ENCODE results near the gene FAM20A. TPM values are rescaled to one million over a fixed set of nuclear protein-coding genes. Genes with fewer than 3 reads are reported as not detected.

Gene FAM20A
- total and polyA plus RNA-seq, 9 of the 15 experiments (the other 6 are each of a cell fraction or from before 2014, with no cell fraction given), result 0.07 TPM; not detected in 8

DNA sequence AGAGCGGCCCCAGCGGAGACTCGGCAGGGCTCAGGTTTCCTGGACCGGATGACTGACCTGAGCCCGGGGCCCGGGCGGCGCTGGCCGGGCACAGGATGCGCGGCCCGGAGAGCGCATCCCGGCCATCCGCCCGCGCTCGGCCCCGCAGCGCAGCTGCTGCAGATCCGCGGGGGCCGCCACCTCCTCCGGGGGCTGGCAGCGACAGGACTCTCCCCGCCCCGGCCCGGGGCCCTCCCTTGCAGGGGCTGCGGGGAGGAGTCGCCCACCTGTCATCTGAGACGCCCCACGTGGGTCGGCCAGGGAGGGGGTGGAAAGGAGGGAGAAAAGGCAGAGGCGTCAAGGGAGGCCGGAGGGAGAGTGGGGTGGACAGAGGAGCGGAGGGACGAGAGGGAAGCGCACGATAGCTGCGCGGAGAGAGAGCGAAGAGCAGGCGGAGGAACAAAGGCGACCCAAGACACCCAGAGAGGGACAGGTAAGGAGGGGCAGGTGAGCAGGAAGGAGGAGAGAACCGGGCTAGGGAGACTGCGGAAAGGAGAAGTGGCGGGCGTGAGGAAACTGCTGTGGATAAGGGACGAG, 89.4 kb downstream of the FAM20A start (continued):
- 0 out of 2 replicates have a peak, but pooled peaks have one; percentile 17 for TF ChIP-seq ZNF143 (CRISPR knock-in tag; IDR thresholded peaks at IDR 0.05)
- TF ChIP-seq LARP7 (IDR thresholded peaks at IDR 0.05), result peak; percentile 98
- TF ChIP-seq, protein P1, sequence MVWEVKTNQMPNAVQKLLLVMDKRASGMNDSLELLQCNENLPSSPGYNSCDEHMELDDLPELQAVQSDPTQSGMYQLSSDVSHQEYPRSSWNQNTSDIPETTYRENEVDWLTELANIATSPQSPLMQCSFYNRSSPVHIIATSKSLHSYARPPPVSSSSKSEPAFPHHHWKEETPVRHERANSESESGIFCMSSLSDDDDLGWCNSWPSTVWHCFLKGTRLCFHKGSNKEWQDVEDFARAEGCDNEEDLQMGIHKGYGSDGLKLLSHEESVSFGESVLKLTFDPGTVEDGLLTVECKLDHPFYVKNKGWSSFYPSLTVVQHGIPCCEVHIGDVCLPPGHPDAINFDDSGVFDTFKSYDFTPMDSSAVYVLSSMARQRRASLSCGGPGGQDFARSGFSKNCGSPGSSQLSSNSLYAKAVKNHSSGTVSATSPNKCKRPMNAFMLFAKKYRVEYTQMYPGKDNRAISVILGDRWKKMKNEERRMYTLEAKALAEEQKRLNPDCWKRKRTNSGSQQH (CRISPR knock-in tag; IDR thresholded peaks at IDR 0.05), result peak; percentile 88
- TF ChIP-seq L3MBTL2 (IDR thresholded peaks at IDR 0.05), result peak; percentile 90
- TF ChIP-seq, protein P2, sequence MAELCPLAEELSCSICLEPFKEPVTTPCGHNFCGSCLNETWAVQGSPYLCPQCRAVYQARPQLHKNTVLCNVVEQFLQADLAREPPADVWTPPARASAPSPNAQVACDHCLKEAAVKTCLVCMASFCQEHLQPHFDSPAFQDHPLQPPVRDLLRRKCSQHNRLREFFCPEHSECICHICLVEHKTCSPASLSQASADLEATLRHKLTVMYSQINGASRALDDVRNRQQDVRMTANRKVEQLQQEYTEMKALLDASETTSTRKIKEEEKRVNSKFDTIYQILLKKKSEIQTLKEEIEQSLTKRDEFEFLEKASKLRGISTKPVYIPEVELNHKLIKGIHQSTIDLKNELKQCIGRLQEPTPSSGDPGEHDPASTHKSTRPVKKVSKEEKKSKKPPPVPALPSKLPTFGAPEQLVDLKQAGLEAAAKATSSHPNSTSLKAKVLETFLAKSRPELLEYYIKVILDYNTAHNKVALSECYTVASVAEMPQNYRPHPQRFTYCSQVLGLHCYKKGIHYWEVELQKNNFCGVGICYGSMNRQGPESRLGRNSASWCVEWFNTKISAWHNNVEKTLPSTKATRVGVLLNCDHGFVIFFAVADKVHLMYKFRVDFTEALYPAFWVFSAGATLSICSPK (IDR thresholded peaks at IDR 0.05; ENCODE audit: borderline replicate concordance), result peak; percentile 91; the same call in 1 of the 2 replicates
- TF ChIP-seq ZBTB17 (CRISPR knock-in tag; IDR thresholded peaks at IDR 0.05), result 0 out of 2 replicates have a peak, but pooled peaks have one; percentile 7
- TF ChIP-seq ZFP36 (IDR thresholded peaks at IDR 0.05; ENCODE audit: low read depth, low read length, partially characterized antibody), result no peak
- peak; percentile 61 to 72; a peak in 3 of 4 replicates for TF ChIP-seq ARNT (IDR thresholded peaks at IDR 0.05)
- 0 out of 2 replicates have a peak, but pooled peaks have one; percentile 5 for TF ChIP-seq SOX6 (IDR thresholded peaks at IDR 0.05)
- TF ChIP-seq, protein P3, sequence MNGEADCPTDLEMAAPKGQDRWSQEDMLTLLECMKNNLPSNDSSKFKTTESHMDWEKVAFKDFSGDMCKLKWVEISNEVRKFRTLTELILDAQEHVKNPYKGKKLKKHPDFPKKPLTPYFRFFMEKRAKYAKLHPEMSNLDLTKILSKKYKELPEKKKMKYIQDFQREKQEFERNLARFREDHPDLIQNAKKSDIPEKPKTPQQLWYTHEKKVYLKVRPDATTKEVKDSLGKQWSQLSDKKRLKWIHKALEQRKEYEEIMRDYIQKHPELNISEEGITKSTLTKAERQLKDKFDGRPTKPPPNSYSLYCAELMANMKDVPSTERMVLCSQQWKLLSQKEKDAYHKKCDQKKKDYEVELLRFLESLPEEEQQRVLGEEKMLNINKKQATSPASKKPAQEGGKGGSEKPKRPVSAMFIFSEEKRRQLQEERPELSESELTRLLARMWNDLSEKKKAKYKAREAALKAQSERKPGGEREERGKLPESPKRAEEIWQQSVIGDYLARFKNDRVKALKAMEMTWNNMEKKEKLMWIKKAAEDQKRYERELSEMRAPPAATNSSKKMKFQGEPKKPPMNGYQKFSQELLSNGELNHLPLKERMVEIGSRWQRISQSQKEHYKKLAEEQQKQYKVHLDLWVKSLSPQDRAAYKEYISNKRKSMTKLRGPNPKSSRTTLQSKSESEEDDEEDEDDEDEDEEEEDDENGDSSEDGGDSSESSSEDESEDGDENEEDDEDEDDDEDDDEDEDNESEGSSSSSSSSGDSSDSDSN (IDR thresholded peaks at IDR 0.05; ENCODE audit: borderline replicate concordance in 1 of 2, low read depth in 2 of 2, low read length in 2 of 2), result 0 out of 4 replicates have a peak, but pooled peaks have one; percentile 31 to 64
- TF ChIP-seq ZEB2 (IDR thresholded peaks at IDR 0.05), result peak; percentile 93
- TF ChIP-seq, protein P4, sequence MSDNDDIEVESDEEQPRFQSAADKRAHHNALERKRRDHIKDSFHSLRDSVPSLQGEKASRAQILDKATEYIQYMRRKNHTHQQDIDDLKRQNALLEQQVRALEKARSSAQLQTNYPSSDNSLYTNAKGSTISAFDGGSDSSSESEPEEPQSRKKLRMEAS (CRISPR knock-in tag; IDR thresholded peaks at IDR 0.05), result peak; percentile 75
- no peak for TF ChIP-seq HDAC6 (IDR thresholded peaks at IDR 0.05; ENCODE audit: low read depth, low read length)
- TF ChIP-seq ZBTB7A (IDR thresholded peaks at IDR 0.05; ENCODE audit: borderline replicate concordance, control insufficient read depth, low read depth, low read length), result peak; percentile 47; the same call in 1 of the 2 replicates
- no peak for TF ChIP-seq EP400 (IDR thresholded peaks at IDR 0.05)
- TF ChIP-seq, protein P5, sequence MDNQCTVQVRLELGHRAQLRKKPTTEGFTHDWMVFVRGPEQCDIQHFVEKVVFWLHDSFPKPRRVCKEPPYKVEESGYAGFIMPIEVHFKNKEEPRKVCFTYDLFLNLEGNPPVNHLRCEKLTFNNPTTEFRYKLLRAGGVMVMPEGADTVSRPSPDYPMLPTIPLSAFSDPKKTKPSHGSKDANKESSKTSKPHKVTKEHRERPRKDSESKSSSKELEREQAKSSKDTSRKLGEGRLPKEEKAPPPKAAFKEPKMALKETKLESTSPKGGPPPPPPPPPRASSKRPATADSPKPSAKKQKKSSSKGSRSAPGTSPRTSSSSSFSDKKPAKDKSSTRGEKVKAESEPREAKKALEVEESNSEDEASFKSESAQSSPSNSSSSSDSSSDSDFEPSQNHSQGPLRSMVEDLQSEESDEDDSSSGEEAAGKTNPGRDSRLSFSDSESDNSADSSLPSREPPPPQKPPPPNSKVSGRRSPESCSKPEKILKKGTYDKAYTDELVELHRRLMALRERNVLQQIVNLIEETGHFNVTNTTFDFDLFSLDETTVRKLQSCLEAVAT (IDR thresholded peaks at IDR 0.05), result peak; percentile 56 to 69
- TF ChIP-seq, protein P6, sequence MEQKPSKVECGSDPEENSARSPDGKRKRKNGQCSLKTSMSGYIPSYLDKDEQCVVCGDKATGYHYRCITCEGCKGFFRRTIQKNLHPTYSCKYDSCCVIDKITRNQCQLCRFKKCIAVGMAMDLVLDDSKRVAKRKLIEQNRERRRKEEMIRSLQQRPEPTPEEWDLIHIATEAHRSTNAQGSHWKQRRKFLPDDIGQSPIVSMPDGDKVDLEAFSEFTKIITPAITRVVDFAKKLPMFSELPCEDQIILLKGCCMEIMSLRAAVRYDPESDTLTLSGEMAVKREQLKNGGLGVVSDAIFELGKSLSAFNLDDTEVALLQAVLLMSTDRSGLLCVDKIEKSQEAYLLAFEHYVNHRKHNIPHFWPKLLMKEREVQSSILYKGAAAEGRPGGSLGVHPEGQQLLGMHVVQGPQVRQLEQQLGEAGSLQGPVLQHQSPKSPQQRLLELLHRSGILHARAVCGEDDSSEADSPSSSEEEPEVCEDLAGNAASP (IDR thresholded peaks at IDR 0.05), result no peak
- no peak for TF ChIP-seq ZNF778 (CRISPR knock-in tag; IDR thresholded peaks at IDR 0.05)
- TF ChIP-seq ELF4 (CRISPR knock-in tag; IDR thresholded peaks at IDR 0.05), result peak; percentile 81; the same call in 1 of the 2 replicates
- peak; percentile 90 for TF ChIP-seq OTX1 (CRISPR knock-in tag; IDR thresholded peaks at IDR 0.05)
- TF ChIP-seq PHB2 (IDR thresholded peaks at IDR 0.05; ENCODE audit: low read depth), result 0 out of 2 replicates have a peak, but pooled peaks have one; percentile 45

All from K562 (cell line).